ENCODE data around the gene CCL7. TPM values are rescaled to one million over a fixed set of nuclear protein-coding genes. Genes with fewer than 3 reads are reported as not detected.

Gene CCL7
- total RNA-seq, 1 experiment from 2014 or later, result 0.31 TPM

DNA sequence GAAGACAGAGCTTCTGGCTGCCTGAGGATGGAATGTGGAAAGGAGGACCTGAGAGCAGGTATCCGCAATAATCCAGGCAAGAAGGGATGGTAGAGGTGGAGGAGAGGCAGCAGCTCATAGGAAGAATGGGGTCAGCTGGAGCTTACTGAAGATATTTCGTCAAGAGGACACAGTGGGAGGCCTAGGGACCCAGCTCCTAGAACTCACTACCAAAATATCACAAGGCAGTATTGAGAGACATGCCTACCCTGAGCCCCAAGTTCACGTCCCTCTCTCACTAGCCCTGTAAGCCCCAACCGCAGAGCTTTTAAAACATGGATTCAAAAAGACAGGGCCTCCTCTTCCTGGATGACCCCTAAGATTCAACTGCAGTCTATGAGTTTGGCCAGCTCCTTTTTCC lies 35.0 kb downstream of the CCL7 start:
- ATAC-seq (no peak), DNase-seq (ENCODE audit: low read depth, low spot score) (no peak)
- Histone ChIP-seq H3K36me3 (ENCODE audit: control insufficient read depth, insufficient read depth, low read length) (no peaks in the 10 kb centered on the region), H3K27me3 (ENCODE audit: control insufficient read depth, insufficient read depth, low read length) (no peaks in the 10 kb centered on the region; the same call in 1 of the 2 replicates), H3K27ac (ENCODE audit: low read length) (no peak overlapping the region), H3K4me3 (ENCODE audit: low read depth in 2 of 2, low read length in 2 of 2) (no peak overlapping the region), H3K4me1 (ENCODE audit: control insufficient read depth, insufficient read depth, low read length) (no peaks in the 10 kb centered on the region), H3K9me3 (ENCODE audit: control insufficient read depth, insufficient read depth, low read depth, low read length) (no peaks in the 10 kb centered on the region)
- no peak for TF ChIP-seq TCF7L2 (IDR thresholded peaks at IDR 0.05; ENCODE audit: low read depth, low read length)
- TF ChIP-seq, protein P1, sequence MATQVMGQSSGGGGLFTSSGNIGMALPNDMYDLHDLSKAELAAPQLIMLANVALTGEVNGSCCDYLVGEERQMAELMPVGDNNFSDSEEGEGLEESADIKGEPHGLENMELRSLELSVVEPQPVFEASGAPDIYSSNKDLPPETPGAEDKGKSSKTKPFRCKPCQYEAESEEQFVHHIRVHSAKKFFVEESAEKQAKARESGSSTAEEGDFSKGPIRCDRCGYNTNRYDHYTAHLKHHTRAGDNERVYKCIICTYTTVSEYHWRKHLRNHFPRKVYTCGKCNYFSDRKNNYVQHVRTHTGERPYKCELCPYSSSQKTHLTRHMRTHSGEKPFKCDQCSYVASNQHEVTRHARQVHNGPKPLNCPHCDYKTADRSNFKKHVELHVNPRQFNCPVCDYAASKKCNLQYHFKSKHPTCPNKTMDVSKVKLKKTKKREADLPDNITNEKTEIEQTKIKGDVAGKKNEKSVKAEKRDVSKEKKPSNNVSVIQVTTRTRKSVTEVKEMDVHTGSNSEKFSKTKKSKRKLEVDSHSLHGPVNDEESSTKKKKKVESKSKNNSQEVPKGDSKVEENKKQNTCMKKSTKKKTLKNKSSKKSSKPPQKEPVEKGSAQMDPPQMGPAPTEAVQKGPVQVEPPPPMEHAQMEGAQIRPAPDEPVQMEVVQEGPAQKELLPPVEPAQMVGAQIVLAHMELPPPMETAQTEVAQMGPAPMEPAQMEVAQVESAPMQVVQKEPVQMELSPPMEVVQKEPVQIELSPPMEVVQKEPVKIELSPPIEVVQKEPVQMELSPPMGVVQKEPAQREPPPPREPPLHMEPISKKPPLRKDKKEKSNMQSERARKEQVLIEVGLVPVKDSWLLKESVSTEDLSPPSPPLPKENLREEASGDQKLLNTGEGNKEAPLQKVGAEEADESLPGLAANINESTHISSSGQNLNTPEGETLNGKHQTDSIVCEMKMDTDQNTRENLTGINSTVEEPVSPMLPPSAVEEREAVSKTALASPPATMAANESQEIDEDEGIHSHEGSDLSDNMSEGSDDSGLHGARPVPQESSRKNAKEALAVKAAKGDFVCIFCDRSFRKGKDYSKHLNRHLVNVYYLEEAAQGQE (IDR thresholded peaks at IDR 0.05; ENCODE audit: insufficient read depth in 1 of 2, low read depth in 2 of 2, low read length in 1 of 2), result no peak
- no peak for TF ChIP-seq SIN3A (IDR thresholded peaks at IDR 0.05; ENCODE audit: borderline replicate concordance, insufficient read depth, low read depth, low read length)
- POLR2A ChIA-PET, result no interaction called here
- BruUV-seq (replicated peaks), result no TSS peak
- in situ Hi-C loops (cut with HindIII; ENCODE audit: low pct_unique_long_range_greater_than_20kb, low sequenced_read_pairs), result no loop called here
- intact Hi-C loops (cut with micrococcal nuclease; ENCODE audit: unreplicated experiment), result loop anchor here (10.0 kb wide), 1 partner anchor 100 kb away; no protein-coding TSS in a partner anchor
- CTCF ChIA-PET, result no interaction called here

DNA sequence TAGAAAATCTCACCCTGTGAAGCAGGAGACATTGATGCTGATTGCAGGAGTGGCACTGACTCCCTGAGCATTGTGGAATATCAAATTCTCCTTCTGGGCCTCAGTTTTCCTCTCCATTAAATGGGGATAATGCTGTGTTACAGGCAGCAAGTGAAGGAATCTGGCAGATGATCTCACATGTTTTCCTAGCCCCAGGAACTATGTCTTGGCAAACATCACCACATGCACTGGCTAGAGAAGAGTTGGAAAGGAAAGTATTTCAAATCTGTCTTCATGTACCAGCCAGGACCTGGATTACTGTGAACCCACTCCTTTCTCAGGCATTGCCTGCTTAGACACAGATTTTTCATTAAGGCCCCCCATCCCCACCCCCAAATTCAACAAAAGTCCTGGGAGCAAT lies 35.6 kb downstream of the CCL7 start:
- TF ChIP-seq, protein P2, sequence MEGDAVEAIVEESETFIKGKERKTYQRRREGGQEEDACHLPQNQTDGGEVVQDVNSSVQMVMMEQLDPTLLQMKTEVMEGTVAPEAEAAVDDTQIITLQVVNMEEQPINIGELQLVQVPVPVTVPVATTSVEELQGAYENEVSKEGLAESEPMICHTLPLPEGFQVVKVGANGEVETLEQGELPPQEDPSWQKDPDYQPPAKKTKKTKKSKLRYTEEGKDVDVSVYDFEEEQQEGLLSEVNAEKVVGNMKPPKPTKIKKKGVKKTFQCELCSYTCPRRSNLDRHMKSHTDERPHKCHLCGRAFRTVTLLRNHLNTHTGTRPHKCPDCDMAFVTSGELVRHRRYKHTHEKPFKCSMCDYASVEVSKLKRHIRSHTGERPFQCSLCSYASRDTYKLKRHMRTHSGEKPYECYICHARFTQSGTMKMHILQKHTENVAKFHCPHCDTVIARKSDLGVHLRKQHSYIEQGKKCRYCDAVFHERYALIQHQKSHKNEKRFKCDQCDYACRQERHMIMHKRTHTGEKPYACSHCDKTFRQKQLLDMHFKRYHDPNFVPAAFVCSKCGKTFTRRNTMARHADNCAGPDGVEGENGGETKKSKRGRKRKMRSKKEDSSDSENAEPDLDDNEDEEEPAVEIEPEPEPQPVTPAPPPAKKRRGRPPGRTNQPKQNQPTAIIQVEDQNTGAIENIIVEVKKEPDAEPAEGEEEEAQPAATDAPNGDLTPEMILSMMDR (IDR thresholded peaks at IDR 0.05), result no peak
- TF ChIP-seq SIN3A (IDR thresholded peaks at IDR 0.05; ENCODE audit: borderline replicate concordance, insufficient read depth, low read depth, low read length), result no peak
- in situ Hi-C loops (cut with HindIII; ENCODE audit: low pct_unique_long_range_greater_than_20kb, low sequenced_read_pairs) (no loop called here), intact Hi-C loops (cut with micrococcal nuclease; ENCODE audit: unreplicated experiment) (loop anchor here (10.0 kb wide), 1 partner anchor 101 kb away; no protein-coding TSS in a partner anchor)
- Histone ChIP-seq H3K27ac (ENCODE audit: low read length) (no peak overlapping the region), H3K4me3 (ENCODE audit: low read depth in 2 of 2, low read length in 2 of 2) (no peak overlapping the region), H3K36me3 (ENCODE audit: control insufficient read depth, insufficient read depth, low read length) (no peaks in the 10 kb centered on the region), H3K4me1 (ENCODE audit: control insufficient read depth, insufficient read depth, low read length) (no peaks in the 10 kb centered on the region), H3K27me3 (ENCODE audit: control insufficient read depth, insufficient read depth, low read length) (no peaks in the 10 kb centered on the region), H3K9me3 (ENCODE audit: control insufficient read depth, insufficient read depth, low read depth, low read length) (no peaks in the 10 kb centered on the region)
- CTCF ChIA-PET, result interaction anchor here (0.6 to 1.4 kb wide), 2 partner anchors 50 to 105 kb away, joined by 3 to 10 read pairs; no protein-coding TSS in a partner anchor
- ATAC-seq (no peak), DNase-seq (ENCODE audit: low read depth, low spot score) (no peak)
- POLR2A ChIA-PET, result no interaction called here
- no TSS peak for BruUV-seq (replicated peaks)

DNA sequence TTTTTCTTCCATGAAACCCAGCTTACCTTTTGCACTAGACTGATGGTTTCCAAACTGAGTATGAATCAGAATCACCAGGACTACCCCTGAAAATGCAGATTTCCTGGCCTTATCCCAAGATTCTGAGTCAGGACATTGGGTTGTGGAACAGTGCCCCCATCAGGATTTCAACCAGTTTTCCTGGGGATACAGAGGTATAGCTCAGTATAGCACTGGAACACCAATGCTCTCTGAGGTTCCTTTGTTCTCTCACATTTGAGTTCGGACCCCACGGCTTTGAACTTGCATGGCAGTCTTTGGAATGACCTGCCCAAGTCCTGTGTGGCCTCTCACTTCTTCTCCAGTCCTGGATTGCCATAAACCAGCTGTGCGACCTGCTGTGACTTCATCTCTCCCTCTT lies 36.4 kb downstream of the CCL7 start:
- H3K27ac ChIP-seq (ENCODE audit: low read length), result no peak overlapping the region
- no peaks in the 10 kb centered on the region for H3K9me3 ChIP-seq (ENCODE audit: control insufficient read depth, insufficient read depth, low read depth, low read length)
- H3K4me1 ChIP-seq (ENCODE audit: control insufficient read depth, insufficient read depth, low read length), result no peaks in the 10 kb centered on the region
- ChIA-PET POLR2A (no interaction called here), CTCF (interaction anchor here (0.6 to 1.8 kb wide), 3 partner anchors 51 to 106 kb away, joined by 3 to 10 read pairs (median 10); no protein-coding TSS in a partner anchor)
- H3K4me3 ChIP-seq (ENCODE audit: low read depth in 2 of 2, low read length in 2 of 2), result no peak overlapping the region
- intact Hi-C loops (cut with micrococcal nuclease; ENCODE audit: unreplicated experiment) (loop anchor here (10.0 kb wide), 1 partner anchor 102 kb away; no protein-coding TSS in a partner anchor), in situ Hi-C loops (cut with HindIII; ENCODE audit: low pct_unique_long_range_greater_than_20kb, low sequenced_read_pairs) (no loop called here)
- TF ChIP-seq, protein P2 (IDR thresholded peaks at IDR 0.05), result peak; percentile 35
- TF ChIP-seq, protein P1 (IDR thresholded peaks at IDR 0.05; ENCODE audit: insufficient read depth in 1 of 2, low read depth in 2 of 2, low read length in 1 of 2), result no peak
- no TSS peak for BruUV-seq (replicated peaks)
- H3K36me3 ChIP-seq (ENCODE audit: control insufficient read depth, insufficient read depth, low read length), result no peaks in the 10 kb centered on the region
- ATAC-seq, result peak; percentile 80; the same call in 1 of the 2 replicates
- no peak for DNase-seq (ENCODE audit: low read depth, low spot score)
- no peaks in the 10 kb centered on the region for H3K27me3 ChIP-seq (ENCODE audit: control insufficient read depth, insufficient read depth, low read length)
